Measurements from ENCODE around the gene TNNI3K. TPM values are rescaled to one million over a fixed set of nuclear protein-coding genes. Genes with fewer than 3 reads are reported as not detected.

The TNNI3K gene
- under 1 TPM in 1 of 2 donors, not detected in 1; 0.50 TPM for total RNA-seq
- total RNA-seq = 0 reads per million in 2 donors

GRCh38 chr1:74235153-74235552, at the start of gene TNNI3K:
Gene TNNI3K (plus strand): TSS chr1:74235387. CDS start chr1:74235452, 65 bp downstream.
- H3K9me3 ChIP-seq (ENCODE audit: control insufficient read depth, low read length, poor library complexity, severe bottlenecking) = no peaks in the 10 kb centered on the region
- Mint-ChIP-seq H3K4me3 (no peak within 1 kb of the TSS), H3K36me3 (ENCODE audit: low read depth) (peaks cover 2% of the 10 kb centered on the region), H3K27ac (no peak within 1 kb of the TSS), H3K4me1 (no peaks in the 10 kb centered on the region), H3K27me3 (no peaks in the 10 kb centered on the region)
- ATAC-seq (no peak), DNase-seq (no peak)

- DNase-seq (no peak), ATAC-seq (no peak)
- Mint-ChIP-seq H3K36me3 (ENCODE audit: low read depth) (no peaks in the 10 kb centered on the region), H3K27me3 (no peaks in the 10 kb centered on the region), H3K4me3 (no peak overlapping the region), H3K27ac (no peak overlapping the region), H3K4me1 (peaks cover 16% of the 10 kb centered on the region)
- H3K9me3 ChIP-seq (ENCODE audit: control insufficient read depth, low read length, poor library complexity, severe bottlenecking) = no peaks in the 10 kb centered on the region
These were observed 41.3 kb upstream of the TNNI3K start for GRCh38 chr1:74193908-74194307.

- peaks cover 21% of the 10 kb centered on the region for H3K4me1 Mint-ChIP-seq
- no peaks in the 10 kb centered on the region for H3K9me3 ChIP-seq (ENCODE audit: control insufficient read depth, low read length, poor library complexity, severe bottlenecking)
- H3K27me3 Mint-ChIP-seq = no peaks in the 10 kb centered on the region
- no peak overlapping the region for H3K27ac Mint-ChIP-seq
- no peak for ATAC-seq
- no peak overlapping the region for H3K4me3 Mint-ChIP-seq
- H3K36me3 Mint-ChIP-seq (ENCODE audit: low read depth) = no peaks in the 10 kb centered on the region
- DNase-seq = no peak
These were observed 39.8 kb upstream of the TNNI3K start for GRCh38 chr1:74195339-74195738.

- H3K27me3 Mint-ChIP-seq = no peaks in the 10 kb centered on the region
- peaks cover 21% of the 10 kb centered on the region for H3K4me1 Mint-ChIP-seq
- no peak for DNase-seq
- ATAC-seq = no peak
- H3K9me3 ChIP-seq (ENCODE audit: control insufficient read depth, low read length, poor library complexity, severe bottlenecking) = no peaks in the 10 kb centered on the region
- peak overlapping the region; percentile 93 for H3K4me3 Mint-ChIP-seq
- H3K27ac Mint-ChIP-seq = peak overlapping the region; percentile 97
- H3K36me3 Mint-ChIP-seq (ENCODE audit: low read depth) = no peaks in the 10 kb centered on the region
These were observed 37.9 kb upstream of the TNNI3K start for GRCh38 chr1:74197255-74197654.

- no peaks in the 10 kb centered on the region for H3K9me3 ChIP-seq (ENCODE audit: control insufficient read depth, low read length, poor library complexity, severe bottlenecking)
- peak; percentile 97 for ATAC-seq
- Mint-ChIP-seq H3K36me3 (ENCODE audit: low read depth) (no peaks in the 10 kb centered on the region), H3K27me3 (no peaks in the 10 kb centered on the region), H3K4me3 (peak within 1 kb of the TSS; percentile 93), H3K4me1 (peaks cover 21% of the 10 kb centered on the region), H3K27ac (peak within 1 kb of the TSS; percentile 97)
- peak; percentile 92 to 94 (median 93) for DNase-seq
These were observed 37.3 kb upstream of the TNNI3K start, which contains the start of the genes FPGT and LRRIQ3 for GRCh38 chr1:74197657-74198552. Gene FPGT (plus strand): TSS chr1:74198242. CDS start chr1:74198279, 37 bp downstream. Gene LRRIQ3 (minus strand): TSS chr1:74198176. CDS start chr1:74183684, 14,492 bp downstream.

GRCh38 chr1:74199504-74199903, 35.7 kb upstream of the TNNI3K start:
- ATAC-seq = no peak
- Mint-ChIP-seq H3K27ac (no peak overlapping the region), H3K27me3 (no peaks in the 10 kb centered on the region), H3K36me3 (ENCODE audit: low read depth) (no peaks in the 10 kb centered on the region), H3K4me3 (no peak overlapping the region), H3K4me1 (peaks cover 21% of the 10 kb centered on the region)
- H3K9me3 ChIP-seq (ENCODE audit: control insufficient read depth, low read length, poor library complexity, severe bottlenecking) = no peaks in the 10 kb centered on the region
- no peak for DNase-seq

- no peak for ATAC-seq
- Mint-ChIP-seq H3K4me3 (no peak overlapping the region), H3K36me3 (ENCODE audit: low read depth) (no peaks in the 10 kb centered on the region), H3K4me1 (no peaks in the 10 kb centered on the region), H3K27me3 (no peaks in the 10 kb centered on the region), H3K27ac (no peak overlapping the region)
- no peak for DNase-seq
- no peaks in the 10 kb centered on the region for H3K9me3 ChIP-seq (ENCODE audit: control insufficient read depth, low read length, poor library complexity, severe bottlenecking)
These were observed 29.9 kb upstream of the TNNI3K start for GRCh38 chr1:74205266-74205665.

- Mint-ChIP-seq H3K4me1 (no peaks in the 10 kb centered on the region), H3K27ac (no peak overlapping the region), H3K4me3 (no peak overlapping the region), H3K36me3 (ENCODE audit: low read depth) (peaks cover 7% of the 10 kb centered on the region), H3K27me3 (no peaks in the 10 kb centered on the region)
- DNase-seq (no peak), ATAC-seq (no peak)
- H3K9me3 ChIP-seq (ENCODE audit: control insufficient read depth, low read length, poor library complexity, severe bottlenecking) = no peaks in the 10 kb centered on the region
These were observed 20.0 kb upstream of the TNNI3K start for GRCh38 chr1:74215229-74215628.

- no peak for DNase-seq
- H3K4me3 Mint-ChIP-seq = no peak overlapping the region
- no peaks in the 10 kb centered on the region for H3K27me3 Mint-ChIP-seq
- H3K36me3 Mint-ChIP-seq (ENCODE audit: low read depth) = peaks cover 2% of the 10 kb centered on the region
- ATAC-seq = no peak
- no peak overlapping the region for H3K27ac Mint-ChIP-seq
- no peaks in the 10 kb centered on the region for H3K9me3 ChIP-seq (ENCODE audit: control insufficient read depth, low read length, poor library complexity, severe bottlenecking)
- H3K4me1 Mint-ChIP-seq = no peaks in the 10 kb centered on the region
These were observed 12.5 kb upstream of the TNNI3K start for GRCh38 chr1:74222701-74223100.

GRCh38 chr1:74223453-74223852, 11.7 kb upstream of the TNNI3K start:
- H3K27ac Mint-ChIP-seq = no peak overlapping the region

GRCh38 chr1:74236440-74236839, 1.3 kb downstream of the TNNI3K start:
- Mint-ChIP-seq H3K4me1 (no peaks in the 10 kb centered on the region), H3K27me3 (no peaks in the 10 kb centered on the region), H3K4me3 (no peak overlapping the region), H3K36me3 (ENCODE audit: low read depth) (peaks cover 2% of the 10 kb centered on the region), H3K27ac (no peak overlapping the region)
- ATAC-seq = no peak
- no peak for DNase-seq
- no peaks in the 10 kb centered on the region for H3K9me3 ChIP-seq (ENCODE audit: control insufficient read depth, low read length, poor library complexity, severe bottlenecking)

More at GRCh38 chr1:74223453-74223852, 11.7 kb upstream of the TNNI3K start:
- no peak for ATAC-seq
- no peaks in the 10 kb centered on the region for H3K9me3 ChIP-seq (ENCODE audit: control insufficient read depth, low read length, poor library complexity, severe bottlenecking)
- H3K36me3 Mint-ChIP-seq (ENCODE audit: low read depth) = peaks cover 2% of the 10 kb centered on the region
- H3K4me1 Mint-ChIP-seq = no peaks in the 10 kb centered on the region
- no peak overlapping the region for H3K4me3 Mint-ChIP-seq
- no peak for DNase-seq
- no peaks in the 10 kb centered on the region for H3K27me3 Mint-ChIP-seq

GRCh38 chr1:74237035-74237434, 1.8 kb downstream of the TNNI3K start:
- no peak for ATAC-seq
- H3K4me1 Mint-ChIP-seq = no peaks in the 10 kb centered on the region
- no peaks in the 10 kb centered on the region for H3K27me3 Mint-ChIP-seq
- H3K4me3 Mint-ChIP-seq = no peak overlapping the region
- H3K9me3 ChIP-seq (ENCODE audit: control insufficient read depth, low read length, poor library complexity, severe bottlenecking) = no peaks in the 10 kb centered on the region
- H3K27ac Mint-ChIP-seq = no peak overlapping the region
- H3K36me3 Mint-ChIP-seq (ENCODE audit: low read depth) = peaks cover 2% of the 10 kb centered on the region
- DNase-seq = no peak

- peaks cover 2% of the 10 kb centered on the region for H3K36me3 Mint-ChIP-seq (ENCODE audit: low read depth)
- H3K4me1 Mint-ChIP-seq = no peaks in the 10 kb centered on the region
- no peaks in the 10 kb centered on the region for H3K27me3 Mint-ChIP-seq
- DNase-seq (no peak), ATAC-seq (no peak)
- no peaks in the 10 kb centered on the region for H3K9me3 ChIP-seq (ENCODE audit: control insufficient read depth, low read length, poor library complexity, severe bottlenecking)
- no peak overlapping the region for H3K27ac Mint-ChIP-seq
- no peak overlapping the region for H3K4me3 Mint-ChIP-seq
These were observed 2.6 kb downstream of the TNNI3K start for GRCh38 chr1:74237787-74238186.
